ENCODE measurements around the gene MCTP1.

MCTP1 gene

DNA sequence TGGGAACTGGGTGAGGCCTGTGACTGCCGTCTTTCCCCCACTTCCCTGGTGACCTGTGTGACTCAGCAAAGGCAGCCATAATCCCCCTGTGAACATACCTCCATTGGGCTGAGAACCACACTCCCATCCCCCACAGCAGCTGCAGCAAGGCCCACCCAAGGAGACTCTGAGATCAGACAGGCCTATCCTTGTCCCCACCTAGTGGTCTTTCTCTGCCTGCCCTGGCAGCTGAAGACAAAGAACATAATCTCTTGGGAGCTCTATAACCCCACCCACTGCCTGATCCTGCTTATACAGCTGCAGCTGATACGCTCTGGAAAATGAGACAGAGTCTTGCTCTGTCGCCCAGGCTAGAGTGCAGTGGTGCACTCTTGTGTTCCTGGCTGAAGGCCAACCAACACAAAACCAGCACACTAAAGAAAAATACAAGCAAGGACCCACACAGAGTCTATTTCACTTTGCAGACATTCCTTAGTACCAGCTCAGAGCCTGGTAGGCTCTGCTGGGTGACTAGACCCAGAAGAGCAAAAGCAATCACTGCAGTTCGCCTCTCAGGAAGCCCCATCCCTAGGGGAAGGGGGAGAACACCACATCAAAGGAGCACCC is 106.7 kb downstream of the MCTP1 start:
- Mint-ChIP-seq H3K4me1 (no peaks in the 10 kb centered on the region), H3K36me3 (ENCODE audit: low read depth) (no peaks in the 10 kb centered on the region), H3K27ac (no peak overlapping the region), H3K4me3 (no peak overlapping the region), H3K27me3 (no peaks in the 10 kb centered on the region), H3K9me3 (no peaks in the 10 kb centered on the region)
- no peak for ATAC-seq
- no peak for DNase-seq

DNA sequence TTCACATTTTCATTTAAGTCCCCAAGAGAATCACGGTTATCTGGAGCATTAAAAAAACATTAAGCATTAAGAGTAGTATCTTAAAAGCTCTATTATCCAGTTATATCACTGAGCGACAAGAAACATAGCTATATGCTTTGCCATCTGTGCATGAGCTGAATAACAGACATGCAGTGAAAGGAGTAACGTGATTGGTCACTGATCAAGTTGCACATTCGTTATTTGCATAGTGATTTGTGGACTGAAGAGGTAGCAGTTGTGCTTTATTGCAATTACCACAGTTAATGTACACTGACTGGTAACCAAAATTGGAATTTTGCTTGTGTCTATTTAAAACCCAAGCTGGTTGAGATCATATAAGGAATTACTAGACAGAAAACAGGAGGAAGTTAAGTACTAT is 107.4 kb downstream of the MCTP1 start:
- Mint-ChIP-seq H3K9me3 (no peaks in the 10 kb centered on the region), H3K36me3 (ENCODE audit: low read depth) (no peaks in the 10 kb centered on the region), H3K27ac (no peak overlapping the region), H3K27me3 (no peaks in the 10 kb centered on the region), H3K4me1 (no peaks in the 10 kb centered on the region), H3K4me3 (no peak overlapping the region)
- no peak for ATAC-seq
- no peak for DNase-seq

DNA sequence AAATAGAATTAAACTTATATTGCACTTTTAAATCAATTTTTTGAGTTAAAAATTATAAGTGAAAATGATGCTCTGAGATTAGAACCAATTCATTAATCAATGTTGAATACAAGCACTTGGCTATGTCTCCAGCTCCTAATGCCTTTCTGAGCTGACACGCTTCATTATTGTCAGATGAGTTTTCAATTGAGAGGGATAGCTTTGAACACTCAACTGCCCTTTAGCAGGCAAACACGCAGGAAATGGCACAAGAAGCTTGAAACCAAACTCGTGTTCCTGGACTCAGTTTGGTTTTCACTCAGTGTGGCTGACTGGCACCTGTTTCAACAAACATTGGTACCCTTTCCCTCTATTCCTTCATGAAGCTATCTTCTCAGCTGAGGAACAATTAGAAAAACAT is 109.8 kb downstream of the MCTP1 start:
- Mint-ChIP-seq H3K36me3 (ENCODE audit: low read depth) (no peaks in the 10 kb centered on the region), H3K4me3 (no peak overlapping the region), H3K4me1 (no peaks in the 10 kb centered on the region), H3K9me3 (no peaks in the 10 kb centered on the region), H3K27ac (no peak overlapping the region), H3K27me3 (no peaks in the 10 kb centered on the region)
- no peak for ATAC-seq
- DNase-seq: no peak

DNA sequence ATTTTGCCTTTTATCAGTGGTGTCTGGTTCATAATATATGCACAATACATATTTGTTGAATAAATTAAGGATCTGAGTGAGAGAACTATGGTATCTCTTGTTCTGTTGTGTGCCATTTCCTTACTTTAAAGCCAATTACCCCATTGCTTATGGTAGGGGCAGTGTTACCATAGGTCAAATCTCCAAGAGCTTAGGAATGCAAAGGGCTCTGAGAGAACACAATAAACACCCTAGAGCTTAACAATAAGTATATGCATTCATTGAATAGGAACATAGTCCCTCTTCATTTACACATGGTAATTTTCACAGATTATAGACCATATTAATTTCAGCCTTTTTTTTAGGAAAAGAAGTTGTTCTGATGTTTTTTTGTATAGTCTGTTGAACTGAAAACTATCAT is 112.2 kb downstream of the MCTP1 start:
- ATAC-seq: no peak
- H3K4me1 Mint-ChIP-seq: no peaks in the 10 kb centered on the region

DNA sequence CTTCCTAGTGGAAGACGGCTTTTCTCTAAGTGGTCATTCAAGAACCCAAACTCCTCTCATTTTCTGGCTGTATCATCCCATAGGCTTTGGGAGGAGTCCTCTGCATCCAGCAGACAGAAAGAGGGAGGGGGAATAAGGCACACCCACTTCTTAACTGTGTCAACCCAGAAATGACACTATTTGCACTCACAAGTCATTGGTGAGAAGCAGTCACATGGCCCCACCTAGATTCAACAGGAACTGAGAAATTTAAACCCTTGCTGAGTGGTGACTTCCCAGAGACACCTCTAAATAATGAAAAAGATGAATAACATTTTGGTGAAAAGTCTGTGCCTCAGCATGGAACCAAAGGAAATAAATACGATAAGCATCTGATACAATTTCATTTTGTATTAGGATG is 120.0 kb downstream of the MCTP1 start:
- peaks cover 5% of the 10 kb centered on the region for H3K9me3 Mint-ChIP-seq
- ATAC-seq (no peak), DNase-seq (no peak)
- peaks cover under 1% of the 10 kb centered on the region for H3K36me3 Mint-ChIP-seq (ENCODE audit: low read depth)
- no peaks in the 10 kb centered on the region for H3K4me1 Mint-ChIP-seq
- no peak overlapping the region for H3K27ac Mint-ChIP-seq
- H3K27me3 Mint-ChIP-seq: no peaks in the 10 kb centered on the region
- no peak overlapping the region for H3K4me3 Mint-ChIP-seq

More for the DNA sequence above, 112.2 kb downstream of the MCTP1 start:
- peaks cover 1% of the 10 kb centered on the region for H3K36me3 Mint-ChIP-seq (ENCODE audit: low read depth)
- H3K4me3 Mint-ChIP-seq: no peak overlapping the region
- H3K9me3 Mint-ChIP-seq: peaks cover 5% of the 10 kb centered on the region
- H3K27me3 Mint-ChIP-seq: no peaks in the 10 kb centered on the region
- H3K27ac Mint-ChIP-seq: no peak overlapping the region
- no peak for DNase-seq

DNA sequence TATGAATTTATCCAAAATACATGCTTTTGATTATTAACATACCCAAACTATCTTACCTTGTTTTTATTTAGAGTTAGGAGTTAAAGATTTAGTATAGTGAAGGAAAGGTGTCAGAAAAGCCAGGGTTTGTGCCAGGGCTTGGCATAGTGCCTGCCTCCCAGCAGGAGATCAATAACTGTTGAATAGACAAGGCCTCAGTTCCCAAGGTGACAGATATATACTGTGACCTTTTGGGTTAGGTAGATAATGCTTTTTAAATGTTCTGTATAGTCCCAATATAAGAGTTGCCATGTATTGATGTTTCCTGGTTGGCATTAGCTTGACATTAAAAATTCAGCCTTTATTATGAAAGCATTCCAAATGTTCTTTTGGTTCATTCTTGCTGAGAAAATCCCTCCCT is 121.8 kb downstream of the MCTP1 start:
- Mint-ChIP-seq H3K4me3 (no peak overlapping the region), H3K9me3 (no peaks in the 10 kb centered on the region), H3K4me1 (no peaks in the 10 kb centered on the region), H3K27ac (no peak overlapping the region), H3K27me3 (no peaks in the 10 kb centered on the region), H3K36me3 (ENCODE audit: low read depth) (no peaks in the 10 kb centered on the region)
- ATAC-seq (no peak), DNase-seq (no peak)

DNA sequence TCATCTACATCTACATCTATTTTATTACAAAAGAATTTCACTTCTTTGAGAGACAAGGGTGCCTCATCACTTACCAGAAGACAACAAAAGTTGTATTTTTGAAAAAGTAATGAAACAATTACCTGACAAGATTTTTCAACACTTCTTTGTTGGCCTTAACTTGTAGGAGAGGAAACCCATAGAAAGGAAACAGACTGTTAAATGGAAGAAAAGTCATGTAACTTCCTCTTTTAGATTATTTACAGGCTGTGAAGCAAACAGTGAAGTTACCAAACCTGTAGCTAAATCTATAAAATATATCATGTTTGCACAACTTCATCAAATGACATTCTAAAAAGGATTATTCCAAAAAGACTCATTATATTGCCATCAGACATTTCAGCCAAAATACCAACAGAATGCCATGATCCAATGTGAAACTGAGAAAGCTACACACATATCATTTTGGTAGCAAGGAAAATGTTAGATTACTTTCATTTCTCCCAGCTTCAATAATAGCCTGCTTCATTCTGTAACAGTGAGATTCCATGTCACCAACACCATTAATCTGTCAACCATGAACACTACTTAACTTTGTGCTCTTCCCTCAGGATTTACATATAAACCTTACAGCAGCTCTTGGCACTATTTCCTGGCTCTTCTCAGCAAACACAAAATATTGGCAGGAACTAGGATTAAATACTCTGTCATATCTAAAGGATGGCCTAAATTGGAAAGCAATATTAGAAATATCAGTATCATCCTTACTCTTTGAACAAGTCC is 122.5 kb downstream of the MCTP1 start:
- no peak overlapping the region for H3K27ac Mint-ChIP-seq
- no peaks in the 10 kb centered on the region for H3K9me3 Mint-ChIP-seq
- no peak overlapping the region for H3K4me3 Mint-ChIP-seq

DNA sequence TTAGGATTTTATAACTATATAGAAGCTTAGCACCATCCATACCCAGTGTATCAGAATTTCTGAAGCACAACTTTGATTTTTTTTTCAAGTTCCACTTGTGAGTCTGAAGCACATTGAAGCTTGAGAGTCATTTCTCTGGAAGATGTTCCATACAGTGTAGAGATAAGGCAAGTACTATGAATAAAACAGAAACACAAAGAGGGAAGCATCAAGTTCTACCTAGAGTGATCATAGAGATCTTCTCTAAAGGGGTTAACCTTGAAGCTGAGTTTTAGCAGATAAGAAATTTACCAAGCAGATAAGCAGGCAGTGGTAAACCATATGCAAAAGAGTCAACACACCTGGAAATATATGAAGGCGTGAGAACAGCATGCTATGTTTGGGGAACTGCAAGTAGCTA is 125.3 kb downstream of the MCTP1 start:
- no peak for ATAC-seq
- no peak overlapping the region for H3K27ac Mint-ChIP-seq

More for the DNA sequence above, 122.5 kb downstream of the MCTP1 start:
- ATAC-seq (no peak), DNase-seq (no peak)
- Mint-ChIP-seq H3K27me3 (no peaks in the 10 kb centered on the region), H3K36me3 (ENCODE audit: low read depth) (no peaks in the 10 kb centered on the region), H3K4me1 (no peaks in the 10 kb centered on the region)

DNA sequence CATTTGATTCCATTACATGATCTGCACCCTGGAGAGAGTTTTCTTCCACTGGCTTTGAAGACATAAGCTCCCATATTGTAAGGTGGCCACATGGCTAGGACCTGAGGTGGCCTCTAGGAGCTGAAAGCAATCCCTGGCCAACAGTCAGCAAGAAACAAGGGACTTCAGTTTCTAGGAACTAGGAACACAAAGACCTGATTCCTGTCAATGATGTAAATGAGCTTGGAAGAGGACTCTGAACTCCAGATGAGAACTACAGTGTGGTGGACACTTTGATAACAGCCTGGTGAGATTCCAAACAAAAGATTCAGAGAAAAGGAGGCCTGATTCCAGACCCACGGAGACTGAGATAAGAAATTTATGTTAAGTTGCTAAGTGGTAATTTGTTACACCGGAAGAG is 129.0 kb downstream of the MCTP1 start:
- DNase-seq (no peak), ATAC-seq (no peak)
- Mint-ChIP-seq H3K9me3 (no peaks in the 10 kb centered on the region), H3K4me3 (no peak overlapping the region), H3K36me3 (ENCODE audit: low read depth) (no peaks in the 10 kb centered on the region), H3K27ac (no peak overlapping the region), H3K4me1 (no peaks in the 10 kb centered on the region), H3K27me3 (no peaks in the 10 kb centered on the region)

More for the DNA sequence above, 125.3 kb downstream of the MCTP1 start:
- no peaks in the 10 kb centered on the region for H3K9me3 Mint-ChIP-seq
- H3K36me3 Mint-ChIP-seq (ENCODE audit: low read depth): no peaks in the 10 kb centered on the region
- no peak overlapping the region for H3K4me3 Mint-ChIP-seq
- no peak for DNase-seq
- no peaks in the 10 kb centered on the region for H3K27me3 Mint-ChIP-seq
- no peaks in the 10 kb centered on the region for H3K4me1 Mint-ChIP-seq

DNA sequence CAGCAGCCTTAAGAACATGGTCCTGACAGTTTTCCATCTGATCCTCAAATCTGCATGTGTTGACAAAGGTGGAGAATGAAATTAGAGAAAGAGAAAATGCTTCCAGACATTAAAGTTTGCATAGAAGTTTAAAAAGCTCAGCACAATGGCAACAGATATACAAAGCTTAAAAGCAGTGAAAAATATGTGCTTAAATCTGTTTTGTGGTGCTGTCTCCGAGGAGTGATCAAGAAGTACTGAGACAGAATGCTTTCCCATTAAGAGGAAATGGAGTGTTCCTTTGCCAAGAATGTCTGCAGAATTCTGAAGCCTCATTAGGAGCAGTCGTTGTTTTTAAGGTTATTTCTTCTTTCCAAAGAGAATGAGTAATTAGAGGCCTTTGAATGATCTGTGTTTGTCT is 131.4 kb downstream of the MCTP1 start:
- Mint-ChIP-seq H3K4me1 (no peaks in the 10 kb centered on the region), H3K4me3 (no peak overlapping the region), H3K27ac (no peak overlapping the region), H3K27me3 (no peaks in the 10 kb centered on the region), H3K9me3 (no peaks in the 10 kb centered on the region), H3K36me3 (ENCODE audit: low read depth) (no peaks in the 10 kb centered on the region)
- DNase-seq (no peak), ATAC-seq (no peak)

DNA sequence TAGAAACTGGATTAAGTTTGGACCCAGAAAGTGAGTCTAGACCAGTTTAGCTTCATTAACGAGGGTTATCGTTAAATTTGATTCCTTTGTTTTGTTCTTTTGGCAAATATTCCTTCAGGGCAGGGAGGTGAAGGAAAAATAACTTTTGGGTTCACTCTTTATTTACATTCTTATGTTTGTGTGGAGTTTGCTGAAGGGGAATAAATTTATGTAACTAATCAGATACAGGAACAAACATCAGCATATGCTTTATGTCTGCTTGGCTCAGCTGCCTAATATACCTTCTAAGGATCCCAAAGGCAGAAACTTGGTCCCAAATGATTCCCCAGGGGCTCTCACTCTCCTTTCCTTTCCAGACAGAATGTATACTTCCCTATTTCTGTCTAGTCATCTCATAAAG is 132.4 kb downstream of the MCTP1 start:
- ATAC-seq: no peak
- Mint-ChIP-seq H3K4me1 (no peaks in the 10 kb centered on the region), H3K9me3 (peaks cover 6% of the 10 kb centered on the region)

DNA sequence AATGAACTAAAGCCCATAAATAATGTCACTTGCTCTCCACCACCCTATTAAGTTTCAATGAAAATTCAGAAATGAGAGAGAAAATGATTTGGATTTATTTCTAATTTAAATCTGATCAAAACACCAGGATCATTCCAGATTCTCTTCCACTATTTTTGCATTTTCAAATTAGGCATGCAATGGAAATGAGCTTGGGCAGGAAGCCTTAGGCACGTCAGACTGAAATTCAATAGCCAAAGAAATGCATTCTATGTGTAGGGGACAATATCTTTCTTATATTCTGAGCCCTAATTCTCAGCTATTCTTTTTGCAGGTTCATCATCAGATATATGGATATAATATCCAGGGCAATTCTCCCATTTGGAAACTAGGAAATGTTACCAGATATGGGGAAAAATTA is 132.8 kb downstream of the MCTP1 start:
- H3K4me3 Mint-ChIP-seq: no peak overlapping the region
- no peaks in the 10 kb centered on the region for H3K36me3 Mint-ChIP-seq (ENCODE audit: low read depth)
- H3K27me3 Mint-ChIP-seq: peaks cover 2% of the 10 kb centered on the region
- DNase-seq: no peak
- no peaks in the 10 kb centered on the region for H3K4me1 Mint-ChIP-seq
- peaks cover 10% of the 10 kb centered on the region for H3K9me3 Mint-ChIP-seq
- no peak overlapping the region for H3K27ac Mint-ChIP-seq
- ATAC-seq: no peak

More for the DNA sequence above, 132.4 kb downstream of the MCTP1 start:
- no peak for DNase-seq
- H3K4me3 Mint-ChIP-seq: no peak overlapping the region
- H3K27me3 Mint-ChIP-seq: no peaks in the 10 kb centered on the region
- H3K27ac Mint-ChIP-seq: no peak overlapping the region
- no peaks in the 10 kb centered on the region for H3K36me3 Mint-ChIP-seq (ENCODE audit: low read depth)

DNA sequence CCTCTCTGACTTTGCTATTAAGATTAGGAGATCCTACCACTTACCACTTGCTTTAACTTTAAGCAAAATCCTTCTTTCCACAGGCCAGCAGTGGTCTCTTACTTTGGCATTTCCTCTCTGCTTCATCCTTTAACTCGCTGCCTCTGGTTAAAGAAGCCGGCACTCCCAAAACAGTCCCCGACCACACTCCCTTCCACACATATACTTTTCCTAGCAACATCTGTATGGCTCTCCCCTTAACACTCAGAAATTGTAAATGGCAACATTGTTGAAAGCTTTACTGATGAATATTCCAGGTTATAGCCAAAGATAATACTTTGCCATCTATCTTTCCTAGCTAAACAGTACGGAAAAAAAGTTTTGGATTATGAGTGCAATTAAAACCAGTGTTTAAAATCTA is 133.2 kb downstream of the MCTP1 start:
- H3K27me3 Mint-ChIP-seq: peaks cover 2% of the 10 kb centered on the region
- ATAC-seq (no peak), DNase-seq (no peak)
- H3K9me3 Mint-ChIP-seq: peaks cover 10% of the 10 kb centered on the region
- no peak overlapping the region for H3K27ac Mint-ChIP-seq
- no peaks in the 10 kb centered on the region for H3K36me3 Mint-ChIP-seq (ENCODE audit: low read depth)
- no peak overlapping the region for H3K4me3 Mint-ChIP-seq
- no peaks in the 10 kb centered on the region for H3K4me1 Mint-ChIP-seq

DNA sequence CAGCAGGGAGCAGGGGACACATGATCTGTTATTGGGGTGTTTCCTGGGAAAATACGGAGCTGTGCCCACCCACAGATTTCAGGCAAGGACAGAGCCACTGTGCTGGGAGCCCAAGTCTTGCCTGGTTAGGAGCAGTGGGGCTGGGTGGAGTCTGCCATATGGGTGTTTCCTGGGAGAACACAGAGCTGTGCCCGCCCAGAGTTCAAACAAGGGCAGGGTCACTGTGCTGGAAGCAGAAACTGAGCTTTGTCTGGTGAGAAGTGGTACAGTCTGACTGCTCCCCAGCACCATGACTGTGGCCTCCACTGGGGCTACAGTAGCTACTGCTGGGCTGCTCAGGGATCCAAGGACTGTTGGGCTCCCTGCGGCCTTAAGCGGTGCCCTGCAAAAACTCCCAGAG is 135.5 kb downstream of the MCTP1 start:
- ATAC-seq (no peak), DNase-seq (no peak)
- Mint-ChIP-seq H3K36me3 (ENCODE audit: low read depth) (no peaks in the 10 kb centered on the region), H3K27ac (no peak overlapping the region), H3K9me3 (peaks cover 10% of the 10 kb centered on the region), H3K4me3 (no peak overlapping the region), H3K27me3 (peaks cover 2% of the 10 kb centered on the region), H3K4me1 (no peaks in the 10 kb centered on the region)

DNA sequence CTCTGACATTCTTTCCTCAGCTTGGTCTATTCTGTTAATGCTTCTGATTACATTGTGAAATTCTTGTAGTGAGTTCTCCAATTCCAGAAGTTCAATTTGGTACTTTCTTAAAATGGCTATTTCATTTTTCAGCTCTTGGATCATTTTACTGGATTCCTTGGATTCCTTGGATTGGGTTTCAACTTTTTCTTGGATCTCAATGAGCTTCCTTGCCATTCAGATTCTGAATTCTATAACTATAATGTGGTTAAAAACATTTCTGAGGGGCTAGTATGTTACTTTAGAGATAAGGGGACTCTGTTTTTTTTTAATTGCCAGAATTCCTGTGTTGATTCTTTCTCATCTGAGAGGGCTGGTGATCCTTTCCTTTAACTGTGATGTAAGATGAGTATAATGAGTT is 136.4 kb downstream of the MCTP1 start:
- Mint-ChIP-seq H3K4me1 (no peaks in the 10 kb centered on the region), H3K27ac (no peak overlapping the region), H3K9me3 (peaks cover 10% of the 10 kb centered on the region), H3K27me3 (peaks cover 2% of the 10 kb centered on the region), H3K4me3 (no peak overlapping the region), H3K36me3 (ENCODE audit: low read depth) (no peaks in the 10 kb centered on the region)
- DNase-seq (no peak), ATAC-seq (no peak)
